GM18520 (cell line): Measurements from ENCODE around the gene MIOX.
A peak's percentile ranks its signal among the peaks of the same experiment; 100 is the strongest.
"Not testable (repeated sequence)": the region's sequence is repeated elsewhere in the genome, so short reads cannot be mapped to it uniquely, and the experiment has no call there.

Experiments used
- ATAC-seq: cut with Tn5 transposase; IDR thresholded peaks from one replicate; pipeline ENCODE4 v1.9.1; 2021; ENCODE audit not compliant: unreplicated experiment

Gene MIOX

DNA sequence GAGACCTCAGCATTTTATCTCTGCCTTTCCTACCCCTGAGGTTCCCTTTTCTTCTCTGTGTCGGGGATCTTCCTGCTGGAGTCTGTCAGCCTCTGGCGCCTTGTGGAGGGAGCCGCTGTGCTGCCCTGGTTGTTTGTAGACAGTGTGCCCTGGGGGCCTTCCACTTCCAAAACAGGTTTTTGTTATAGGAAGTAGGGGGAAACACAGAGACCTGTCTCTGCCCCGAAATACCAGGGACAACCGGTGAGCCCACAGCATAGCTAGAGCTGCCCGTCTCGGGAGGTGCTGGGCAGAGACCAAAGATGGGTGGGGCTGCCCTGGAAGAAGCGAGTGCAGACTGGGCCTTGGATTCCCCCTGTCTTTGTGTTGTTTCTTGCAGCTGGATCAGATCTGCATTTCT, 29.4 kb downstream of the MIOX start:
- no peak for ATAC-seq

DNA sequence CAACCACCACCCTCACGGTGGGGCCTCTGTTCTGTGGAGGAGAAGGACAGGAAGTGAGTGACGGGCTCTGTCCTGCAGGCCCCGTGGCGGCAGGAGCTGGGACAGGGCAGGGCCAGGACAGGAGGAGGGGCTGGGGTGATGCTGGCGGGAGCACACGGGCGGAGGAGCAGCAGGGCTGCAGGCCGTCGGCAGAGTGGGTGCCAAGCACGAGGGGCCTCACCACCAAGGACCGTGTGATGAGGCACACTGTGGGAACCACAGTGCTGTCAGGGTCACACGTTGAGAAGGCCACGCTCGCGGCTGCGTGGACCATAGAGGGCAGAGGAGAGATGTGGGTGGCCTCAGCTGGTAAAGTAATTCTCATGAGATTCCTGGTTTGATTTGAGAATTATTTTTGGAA, 30.2 kb downstream of the MIOX start:
- no peak for ATAC-seq

DNA sequence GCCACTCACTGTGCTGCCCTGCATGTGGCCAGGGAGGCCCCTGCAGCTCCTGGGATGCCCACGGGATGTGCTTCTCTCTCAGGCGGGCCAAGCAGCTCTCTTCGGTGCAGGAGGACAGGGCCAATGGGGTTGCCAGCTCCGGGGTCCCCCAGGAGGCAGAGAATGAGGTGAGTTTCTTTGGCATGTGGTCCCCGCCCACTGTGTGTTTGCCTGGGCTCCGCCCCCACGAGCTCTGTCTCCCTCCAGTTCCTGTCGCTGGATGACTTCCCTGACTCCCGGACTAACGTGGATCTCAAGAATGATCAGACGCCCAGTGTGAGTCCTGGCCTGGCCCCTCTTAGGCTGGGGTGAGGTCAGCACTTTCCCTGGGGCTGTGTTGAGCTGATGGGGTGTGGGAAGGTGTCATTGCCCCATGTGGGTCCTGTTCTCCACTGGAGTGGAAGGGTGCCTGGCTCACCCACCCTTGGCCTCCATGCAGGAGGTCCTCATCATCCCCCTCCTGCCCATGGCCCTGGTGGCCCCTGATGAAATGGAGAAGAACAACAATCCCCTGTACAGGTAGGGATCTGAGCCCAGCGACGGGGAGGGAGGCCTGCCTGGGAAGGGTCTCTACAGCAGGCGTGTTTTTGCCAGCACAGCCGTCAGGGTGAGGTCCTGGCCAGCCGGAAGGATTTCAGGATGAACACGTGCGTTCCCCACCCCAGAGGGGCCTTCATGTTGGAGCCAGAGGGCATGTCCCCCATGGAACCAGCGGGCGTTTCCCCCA, 31.0 kb downstream of the MIOX start:
- no peak for ATAC-seq

DNA sequence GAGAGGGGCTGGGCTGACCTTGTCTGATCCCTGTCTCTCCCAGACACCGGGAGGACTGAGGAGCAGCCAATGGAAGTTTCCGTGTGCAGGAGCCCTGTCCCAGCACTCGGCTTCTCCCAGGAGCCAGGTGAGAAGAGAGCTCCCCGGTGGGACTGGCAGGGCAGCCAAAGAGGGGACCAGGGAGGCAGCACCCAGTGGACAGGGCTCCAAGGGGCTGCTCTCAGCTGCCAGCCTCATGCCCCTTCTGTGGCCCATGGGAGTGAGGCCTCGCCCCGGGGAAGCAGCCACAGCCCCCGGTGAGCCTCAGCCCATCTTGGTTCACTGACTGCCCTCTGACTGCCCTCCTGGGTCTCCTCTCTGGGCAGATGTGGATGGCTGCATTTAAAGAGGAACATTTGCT, 31.9 kb downstream of the MIOX start:
- no peak for ATAC-seq

DNA sequence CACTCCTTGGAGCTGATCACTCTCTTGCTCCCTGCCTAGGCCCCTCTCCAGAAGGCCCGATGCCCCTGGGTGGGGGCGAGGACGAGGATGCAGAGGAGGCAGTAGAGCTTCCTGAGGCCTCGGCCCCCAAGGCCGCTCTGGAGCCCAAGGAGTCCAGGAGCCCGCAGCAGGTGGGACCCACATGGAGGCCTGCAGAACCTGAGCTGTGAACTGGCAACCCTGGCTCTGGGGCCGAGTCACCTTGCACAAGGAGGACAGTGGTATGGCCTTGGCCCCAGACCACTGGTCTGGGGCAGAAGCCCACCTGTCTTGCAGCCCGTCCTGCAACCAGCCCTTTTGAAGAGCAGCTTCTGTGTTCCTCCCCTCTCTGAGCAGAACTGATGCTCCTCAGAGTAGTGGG, 32.5 kb downstream of the MIOX start:
- no peak for ATAC-seq

DNA sequence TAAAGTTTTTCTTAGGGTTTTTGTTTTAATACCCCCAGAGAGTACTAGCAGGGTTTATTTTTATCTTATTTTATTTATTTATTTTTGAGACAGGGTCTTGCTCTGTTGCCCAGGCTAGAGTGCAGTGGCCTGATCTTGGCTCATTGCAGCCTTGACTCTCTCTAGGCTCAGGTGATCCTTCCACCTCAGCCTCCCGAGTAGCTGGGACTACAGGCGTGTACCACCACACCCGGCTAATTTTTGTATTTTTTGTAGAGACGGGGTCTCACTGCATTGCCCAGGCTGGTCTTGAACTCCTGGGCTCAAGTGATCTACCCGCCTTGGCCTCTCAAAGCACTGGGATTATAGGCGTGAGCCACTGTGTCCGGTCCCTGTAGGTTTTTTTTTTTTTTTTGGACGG, 33.5 kb downstream of the MIOX start:
- not testable (repeated sequence) for ATAC-seq

DNA sequence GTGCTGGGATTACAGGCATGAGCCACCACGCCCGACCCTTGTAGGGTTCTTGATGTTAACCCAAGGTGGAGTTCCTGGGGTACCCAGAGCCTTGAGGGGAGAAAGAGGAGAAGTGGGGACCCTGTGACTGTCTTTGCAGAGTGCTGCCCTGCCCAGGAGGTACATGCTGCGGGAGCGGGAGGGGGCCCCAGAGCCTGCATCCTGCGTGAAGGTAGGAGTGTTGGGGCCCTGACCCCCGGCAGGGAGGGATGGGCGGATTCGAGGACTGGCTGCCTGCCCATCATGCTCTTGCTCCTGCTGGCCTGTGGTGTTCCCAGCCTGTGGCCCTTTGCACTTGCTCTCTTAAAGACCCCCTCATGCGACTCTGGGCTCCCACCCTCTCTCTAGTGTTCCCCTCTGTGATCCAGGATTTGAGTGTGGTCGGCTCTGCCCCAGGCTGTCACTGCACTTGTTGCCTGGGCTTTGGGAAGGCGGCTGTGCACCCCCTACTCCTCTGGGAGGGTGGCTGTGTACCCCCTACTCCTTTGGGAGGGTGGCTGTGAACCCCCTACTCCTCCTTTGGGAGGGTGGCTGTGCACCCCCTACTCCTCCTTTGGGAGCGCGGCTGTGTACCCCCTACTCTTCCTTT, 34.3 kb downstream of the MIOX start:
- no peak for ATAC-seq

DNA sequence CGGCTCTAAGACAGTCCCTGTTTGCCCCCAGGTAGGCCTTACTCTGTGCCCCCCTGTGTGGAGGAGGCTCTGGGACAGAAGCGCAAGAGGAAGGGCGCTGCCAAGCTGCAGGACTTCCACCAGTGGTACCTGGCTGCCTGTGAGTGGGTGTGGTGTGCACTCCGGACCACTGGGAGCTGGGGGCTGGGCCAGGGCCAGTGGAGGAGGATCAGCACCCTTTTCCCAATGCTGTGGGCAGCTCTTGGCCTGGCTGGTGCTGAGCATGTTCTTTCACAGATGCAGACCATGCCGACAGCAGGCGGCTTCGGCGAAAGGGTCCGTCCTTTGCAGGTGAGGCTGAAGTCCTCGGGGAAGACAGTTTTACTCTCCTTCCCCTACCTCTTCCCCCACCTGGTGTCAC, 35.1 kb downstream of the MIOX start:
- no peak for ATAC-seq

DNA sequence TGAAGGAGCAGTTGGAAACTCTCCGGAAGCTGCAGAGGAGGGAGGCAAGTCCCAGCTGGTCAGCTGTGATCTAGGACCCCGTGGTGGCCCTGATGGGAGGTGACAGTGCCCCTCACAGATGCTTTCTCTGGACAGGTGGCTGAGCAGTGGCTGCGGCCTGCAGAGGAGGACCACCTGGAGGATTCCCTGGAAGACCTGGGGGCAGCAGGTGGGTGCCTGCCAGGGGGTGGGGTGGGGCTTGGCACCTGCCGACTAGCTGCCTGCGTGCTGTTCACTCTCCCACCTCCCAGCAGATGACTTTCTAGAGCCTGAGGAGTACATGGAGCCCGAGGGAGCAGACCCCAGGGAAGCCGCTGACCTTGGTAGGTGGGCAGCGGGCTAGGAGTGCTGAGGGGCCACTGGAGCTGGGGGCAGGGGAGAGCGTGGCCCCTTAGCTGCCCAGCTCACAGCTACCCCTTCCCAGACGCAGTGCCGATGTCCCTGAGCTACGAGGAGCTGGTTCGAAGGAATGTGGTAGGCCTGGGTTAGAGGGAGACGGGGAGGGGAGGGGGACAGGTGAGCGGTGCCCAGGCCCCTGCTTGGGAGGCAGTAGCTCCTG, 35.6 kb downstream of the MIOX start:
- ATAC-seq, result no peak

DNA sequence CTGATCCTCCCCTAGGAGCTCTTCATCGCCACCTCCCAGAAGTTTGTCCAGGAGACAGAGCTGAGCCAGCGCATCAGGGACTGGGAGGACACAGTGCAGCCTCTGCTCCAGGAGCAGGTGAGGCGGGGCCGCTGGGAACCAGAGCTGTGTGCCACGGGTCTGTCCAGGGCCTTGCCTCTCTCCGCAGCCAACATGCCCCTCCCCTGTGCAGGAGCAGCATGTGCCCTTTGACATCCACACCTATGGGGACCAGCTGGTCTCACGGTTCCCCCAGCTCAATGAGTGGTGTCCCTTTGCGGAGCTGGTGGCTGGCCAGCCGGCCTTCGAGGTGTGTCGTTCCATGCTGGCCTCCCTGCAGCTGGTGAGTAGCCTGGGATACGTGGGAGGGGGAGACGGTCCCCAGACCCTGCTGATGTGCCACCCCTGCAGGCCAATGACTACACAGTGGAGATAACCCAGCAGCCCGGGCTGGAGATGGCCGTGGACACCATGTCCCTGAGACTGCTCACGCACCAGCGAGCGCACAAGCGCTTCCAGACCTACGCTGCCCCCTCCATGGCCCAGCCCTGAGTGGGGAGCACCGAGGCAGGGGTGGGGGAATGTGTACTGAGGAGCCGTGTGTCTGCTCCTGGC, 36.3 kb downstream of the MIOX start:
- ATAC-seq, result no peak

DNA sequence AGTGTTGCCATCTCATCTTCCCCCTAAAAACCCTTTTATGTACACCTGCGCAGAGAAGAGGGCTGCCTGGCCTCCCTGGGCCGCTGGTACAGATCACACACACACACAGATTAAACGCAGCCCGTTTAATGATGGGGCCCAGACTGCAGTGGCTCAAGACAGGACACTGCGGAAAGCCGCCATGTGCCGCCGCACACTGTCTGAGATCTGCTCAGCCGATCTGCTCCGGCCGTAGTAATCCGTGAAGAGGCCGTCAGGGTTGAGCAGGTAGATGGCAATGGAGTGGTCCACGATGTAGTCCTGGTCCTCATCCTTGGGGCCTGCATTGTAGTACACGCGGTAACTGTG, 36.8 kb downstream of the MIOX start:
- no peak for ATAC-seq

DNA sequence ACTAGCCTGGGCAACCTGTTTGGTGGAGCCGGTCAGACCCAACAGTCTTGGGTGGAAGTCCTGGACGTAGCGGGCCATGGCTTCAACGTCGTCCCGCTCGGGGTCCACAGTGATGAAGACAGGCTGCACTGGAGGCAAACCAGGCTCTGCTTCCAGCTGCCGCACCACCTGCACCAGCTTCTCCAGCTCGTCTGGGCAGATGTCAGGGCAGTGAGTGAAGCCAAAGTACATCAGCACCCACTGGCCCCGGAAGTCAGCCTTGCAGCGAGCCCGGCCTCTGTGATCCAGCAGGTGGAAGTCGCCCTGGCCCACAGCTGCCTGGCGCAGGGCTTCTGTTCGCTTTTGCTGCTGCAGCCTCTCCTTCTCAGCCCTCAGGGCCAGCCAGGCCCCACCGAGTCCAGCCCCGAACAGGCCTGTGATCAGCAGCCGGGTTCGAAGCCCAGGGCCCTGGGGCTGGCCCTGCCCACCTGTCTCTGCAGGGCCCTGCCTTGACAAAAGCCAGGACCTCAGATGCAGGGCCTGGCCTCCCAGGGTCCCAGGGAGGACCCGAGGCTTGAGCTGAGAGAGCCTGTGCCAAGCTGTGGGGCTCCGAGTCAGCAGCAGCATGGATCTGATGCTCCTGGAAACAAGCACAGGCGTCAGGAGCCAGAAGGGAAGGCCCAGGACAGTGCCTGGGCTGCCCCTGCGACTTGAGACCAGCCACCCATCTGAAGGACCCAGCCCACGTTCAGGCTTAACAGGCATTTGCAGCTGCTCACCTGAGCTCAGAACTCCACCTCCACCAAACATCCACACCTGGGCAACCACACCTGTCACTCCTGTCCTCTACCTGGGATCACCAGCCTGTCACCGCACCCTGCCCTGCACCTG, 37.4 kb downstream of the MIOX start:
- no peak for ATAC-seq

DNA sequence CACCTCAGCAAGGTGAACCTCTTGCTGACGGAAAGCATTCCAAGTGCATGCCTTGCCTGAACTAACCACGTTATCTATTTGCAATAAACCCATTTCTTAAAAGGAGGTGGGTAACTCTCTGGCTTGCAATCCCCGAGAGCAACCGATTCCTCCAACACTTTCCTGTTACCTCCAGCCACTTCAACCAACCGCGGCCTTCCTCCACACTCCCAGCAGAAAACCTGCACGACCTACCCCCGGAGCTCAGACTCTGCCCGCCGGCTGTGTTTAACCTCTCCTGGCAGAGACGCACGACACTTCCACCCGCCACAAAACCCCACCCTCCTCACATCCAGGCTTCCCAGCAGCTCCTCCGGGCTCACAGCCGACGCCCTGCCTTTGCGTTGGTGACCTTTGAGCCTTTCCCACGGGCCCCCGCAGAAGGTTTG, 38.0 kb downstream of the MIOX start:
- no peak for ATAC-seq

DNA sequence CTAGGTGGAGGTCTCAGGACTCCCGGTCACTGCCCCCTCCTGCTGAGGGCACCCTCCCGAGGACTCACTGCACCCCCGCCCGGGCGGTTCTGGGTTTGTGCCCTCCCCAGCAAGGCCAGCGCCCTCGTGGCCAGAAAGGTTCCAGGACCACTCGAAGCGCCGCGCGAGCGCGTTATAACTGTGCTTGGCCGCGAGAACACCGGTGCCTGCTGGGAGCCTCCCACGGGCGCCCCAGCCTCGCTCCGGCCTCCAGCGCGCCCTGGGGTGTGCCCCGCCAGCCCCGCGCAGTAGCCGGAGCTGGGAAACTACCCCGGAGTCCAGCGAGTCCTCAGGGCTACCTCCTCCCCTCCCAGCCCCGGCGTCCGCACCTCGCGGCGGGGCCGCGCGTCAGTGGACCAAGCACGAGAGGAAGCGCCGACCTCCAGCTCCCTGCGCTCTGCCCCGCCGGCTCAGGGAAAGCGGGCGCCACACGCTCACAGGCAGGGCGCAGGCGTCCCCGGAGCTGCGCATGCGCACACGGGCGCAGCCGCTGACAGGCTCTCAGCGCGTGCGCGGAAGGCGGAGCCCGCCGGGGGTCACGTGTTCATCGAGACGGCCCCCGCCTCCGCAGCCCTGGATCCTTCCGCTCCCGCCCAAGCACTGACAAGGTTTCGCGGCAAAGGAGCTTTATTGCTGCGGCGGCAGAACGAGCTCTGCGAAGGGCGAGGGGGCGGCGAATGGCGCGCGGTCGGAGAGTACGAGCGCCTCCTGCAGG, 38.6 kb downstream of the MIOX start, which contains the start of gene SCO2:
Gene SCO2, minus strand, starts transcription at position 495 of the 754 bp plus-strand sequence. CDS start 1,187 bp downstream, outside the sequence.
- peak; percentile 31 for ATAC-seq

DNA sequence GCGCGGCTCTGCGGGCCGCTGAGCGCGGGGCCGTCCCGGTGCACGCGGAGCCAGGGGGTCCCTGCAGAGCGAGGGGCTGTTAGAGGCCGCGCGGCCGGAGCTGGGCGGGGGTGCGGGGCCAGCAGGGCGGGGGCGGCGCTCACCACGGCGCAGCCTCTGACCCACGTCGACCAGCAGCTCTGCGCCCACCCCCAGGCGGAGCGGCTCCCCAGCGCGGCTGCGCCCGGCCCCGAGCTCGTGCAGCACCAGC, 39.1 kb downstream of the MIOX start:
- ATAC-seq, result no peak

DNA sequence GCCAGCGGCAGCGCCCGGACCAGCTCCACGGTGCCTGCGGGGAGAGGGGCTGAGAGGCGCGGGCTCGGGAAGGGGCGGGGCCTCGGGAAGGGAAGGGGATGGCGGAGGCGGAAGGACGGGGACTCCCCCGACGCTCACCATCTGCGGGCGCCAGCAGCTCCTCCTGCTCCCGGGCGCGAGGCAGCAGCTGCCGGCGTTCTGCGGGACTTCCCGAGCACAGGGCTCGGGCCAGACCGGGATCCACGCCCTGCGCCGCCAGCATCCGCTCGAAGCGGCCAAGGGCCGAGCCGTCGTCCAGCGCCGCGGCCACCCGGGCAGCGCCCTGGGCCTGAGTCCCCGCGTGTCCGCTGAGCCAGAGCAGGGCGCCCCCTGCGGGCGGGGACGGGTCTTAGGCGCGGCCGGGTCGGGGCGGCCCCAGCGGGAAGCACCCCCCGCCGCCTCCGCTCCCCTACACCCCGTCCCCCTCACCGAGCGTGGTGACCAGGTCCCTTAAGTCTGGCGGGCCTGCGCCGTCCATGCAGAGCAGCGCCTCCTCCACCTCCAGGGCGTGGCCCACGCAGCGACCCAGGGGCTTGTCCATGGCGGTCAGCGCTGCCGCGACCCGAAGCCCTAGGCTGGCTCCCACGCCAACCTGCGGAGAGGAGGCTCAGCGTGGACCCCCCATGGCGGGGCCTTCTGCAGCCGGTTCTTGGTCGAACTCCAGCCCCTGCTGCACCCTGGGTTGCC, 39.6 kb downstream of the MIOX start:
- ATAC-seq, result peak; percentile 23

DNA sequence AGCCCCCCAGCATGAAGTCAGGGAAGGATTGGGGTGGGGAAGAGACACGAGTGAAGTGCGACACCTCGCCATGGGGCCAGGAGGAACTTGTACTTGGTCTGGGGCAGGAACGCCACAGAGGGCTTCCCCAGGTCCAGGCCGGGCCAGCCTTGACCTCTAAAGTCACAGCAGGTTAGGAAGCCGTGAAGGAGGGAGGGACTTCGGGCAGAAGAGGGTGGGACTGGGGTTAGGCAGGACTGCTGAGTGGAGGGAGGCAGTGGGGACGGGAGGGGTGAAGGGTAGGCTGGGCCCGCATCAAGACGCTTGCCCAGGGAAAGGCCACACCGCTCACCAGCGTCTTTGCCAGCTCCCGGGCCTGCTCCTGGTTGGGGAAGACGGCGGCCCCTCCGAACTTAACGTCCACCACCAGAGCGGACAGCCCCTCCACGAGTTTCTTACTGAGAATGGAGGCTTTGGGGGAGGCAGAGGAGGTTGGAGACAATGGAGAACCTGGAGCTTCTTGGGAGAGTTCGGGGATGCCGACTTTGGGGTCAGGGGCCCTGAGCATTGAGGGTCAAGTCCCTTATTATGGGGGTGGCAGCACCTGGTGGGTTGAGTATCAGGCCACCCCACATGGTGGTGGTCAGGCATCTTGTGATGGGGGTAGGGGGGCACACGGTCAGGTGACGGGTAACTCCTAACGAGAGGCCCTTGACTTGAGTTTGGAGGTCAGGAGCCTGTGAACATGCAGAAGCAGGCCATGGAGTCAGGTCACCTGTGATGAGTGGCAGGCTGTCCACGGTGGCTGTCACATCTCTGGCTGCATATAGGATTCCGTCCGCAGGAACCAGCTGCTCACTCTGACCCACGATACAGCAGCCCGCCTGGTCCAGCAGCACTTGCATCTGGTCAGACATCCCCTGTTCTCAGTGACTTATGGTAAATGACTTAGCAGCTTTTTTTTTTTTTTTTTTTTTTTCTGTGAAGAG, 40.5 kb downstream of the MIOX start:
- no peak for ATAC-seq

DNA sequence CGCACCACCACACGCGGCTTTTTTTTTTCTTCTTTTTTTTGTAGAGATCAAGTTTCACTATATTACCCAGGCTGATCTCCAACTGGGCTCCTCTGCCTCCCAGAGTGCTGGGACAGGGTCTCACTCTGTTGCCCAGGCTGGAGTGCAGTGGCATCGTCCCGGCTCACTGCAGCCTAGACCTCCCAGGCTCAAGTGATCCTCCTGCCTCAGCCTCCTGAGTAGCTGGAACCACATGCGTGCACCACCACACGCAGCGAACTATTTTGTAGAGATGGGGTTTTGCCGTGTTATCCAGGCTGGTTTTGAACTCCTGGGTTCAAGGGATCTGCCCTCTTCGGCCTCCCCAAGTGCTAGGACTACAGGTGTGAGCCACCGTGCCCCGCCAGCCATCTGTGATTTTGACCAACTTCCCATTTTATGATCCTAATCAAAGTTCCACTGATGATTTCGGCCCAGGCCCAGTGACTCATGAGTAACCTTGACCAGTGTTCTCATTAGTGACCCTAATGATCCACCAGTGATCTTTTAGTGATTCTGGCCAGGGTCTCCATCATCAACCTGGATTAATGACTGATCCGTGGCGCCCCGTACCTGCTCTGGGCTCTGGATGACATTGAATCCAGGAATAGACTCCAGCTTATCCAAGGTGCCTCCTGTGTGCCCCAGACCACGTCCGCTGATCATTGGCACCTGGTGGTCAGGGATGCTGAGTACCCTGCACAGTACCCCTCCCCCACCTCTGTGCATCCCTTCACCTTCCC, 41.4 kb downstream of the MIOX start:
- ATAC-seq, result no peak
